Esophagus muscularis mucosa (tissue), 4 donors: ENCODE data around the gene FGFBP1. TPM values are rescaled to one million over a fixed set of nuclear protein-coding genes. Genes with fewer than 3 reads are reported as not detected.

Source experiments
- DNase-seq: peaks from one replicate; pipeline ENCODE4 v3.0.0-alpha.2; 2017; ENCODE audit errors: extremely low spot score
- H3K27ac ChIP-seq, 4 donors: fragments of 200-600 bp; sonication (generic); replicated peaks in 1 of 4; 1 replicate in 3 of 4; 2 replicates in 1 of 4; pipeline ENCODE4 v1.5.1; 2016 to 2019; ENCODE audit warnings: mild to moderate bottlenecking in 1 of 4
- H3K27me3 ChIP-seq, 4 donors: fragments of 200-600 bp; sonication (generic); one replicate each; pipeline versions ENCODE4 v1.5.1 to v1.6.0; 2016 to 2019
- H3K36me3 ChIP-seq, 4 donors: fragments of 200-600 bp; sonication (generic); one replicate each; pipeline ENCODE4 v1.5.1; 2016 to 2019
- H3K4me1 ChIP-seq, 4 donors: fragments of 200-600 bp; sonication (generic); one replicate each; pipeline ENCODE4 v1.5.1; 2016 to 2019
- H3K4me3 ChIP-seq, 4 donors: fragments of 200-600 bp; sonication (generic); 1 replicate in 2 of 4; 2 replicates in 2 of 4; pipeline ENCODE4 v1.5.1; 2016 to 2019; ENCODE audit warnings: mild to moderate bottlenecking in 4 of 4, moderate library complexity in 1 of 4
- H3K9me3 ChIP-seq, 4 donors: fragments of 200-600 bp; sonication (generic); 1 replicate in 3 of 4; 2 replicates in 1 of 4; pipeline ENCODE4 v1.5.1; 2016 to 2019
- CTCF ChIP-seq, 3 experiments: fragments of 200-600 bp in 2 of 3; fragments of 450-650 bp in 1 of 3; sonication (generic) in 2 of 3; IDR thresholded peaks; one replicate each; pipeline ENCODE4 v1.5.1; 2017 to 2019; ENCODE audit warnings: antibody characterized with exemption in 3 of 3, mild to moderate bottlenecking in 2 of 3, moderate library complexity in 1 of 3
- EP300 ChIP-seq: sonication (generic); formaldehyde crosslinking; IDR thresholded peaks from one replicate; pipeline ENCODE4 v1.6.1; 2017; ENCODE audit warnings: antibody characterized with exemption
- POLR2A ChIP-seq: fragments of 450-650 bp; IDR thresholded peaks from one replicate; pipeline ENCODE4 v1.6.1; 2017; ENCODE audit warnings: antibody characterized with exemption, moderate library complexity, mild to moderate bottlenecking, low read depth
- POLR2AphosphoS5 ChIP-seq, 2 donors: sonication (generic); formaldehyde crosslinking; IDR thresholded peaks; one replicate each; pipeline ENCODE4 v1.6.1; 2017; ENCODE audit warnings: antibody characterized with exemption in 2 of 2
- WGBS: methylation state at CpG from one replicate; pipeline ENCODE4 v1.1.5; 2018; 5-methylcytosine and 5-hydroxymethylcytosine counted together
- intact Hi-C: fragments of 100-400 bp; cut with DNase I; formaldehyde crosslinking; loops from one replicate; pipeline ENCODE4 v1.15.1; 2023
- total RNA-seq, 4 donors: library from RNA; depleted of rRNA; stranded (reverse); fragments of >200 nt; gene quantifications; one replicate each; pipeline versions ENCODE4 v1.1.0 to v1.2.1, GENCODE V29; 2016

The FGFBP1 gene
- total RNA-seq, 4 donors from 2014 or later, result 0.33 to 0.92 (median 0.52) TPM; not detected in 1

- TF ChIP-seq CTCF (IDR thresholded peaks at IDR 0.05) (no peak), POLR2A (no peak)
- no peaks in the 10 kb centered on the region for H3K9me3 ChIP-seq
- DNase-seq, result no peak
- H3K36me3 ChIP-seq, result peaks cover 0 to 14% (median 0%) of the 10 kb centered on the region in 4 donors
- WGBS, result 93% methylated on average over 8 of the region's 8 CpGs
- intact Hi-C loops, result no loop called here
- H3K4me1 ChIP-seq, result no peaks in the 10 kb centered on the region
- no peak overlapping the region for H3K4me3 ChIP-seq
- no peaks in the 10 kb centered on the region for H3K27me3 ChIP-seq
- H3K27ac ChIP-seq, result no peak overlapping the region
These were observed 44.4 kb upstream of the FGFBP1 start for GRCh38 chr4:15982842-15983524.

GRCh38 chr4:15976456-15977447 is 38.2 kb upstream of the FGFBP1 start:
- Histone ChIP-seq H3K27ac (no peak overlapping the region), H3K4me1 (no peaks in the 10 kb centered on the region), H3K36me3 (no peaks in the 10 kb centered on the region), H3K9me3 (no peaks in the 10 kb centered on the region), H3K27me3 (no peaks in the 10 kb centered on the region), H3K4me3 (no peak overlapping the region)
- DNase-seq, result no peak
- TF ChIP-seq POLR2A, result no peak
- no peak for TF ChIP-seq EP300
- TF ChIP-seq POLR2AphosphoS5 (IDR thresholded peaks at IDR 0.05), result no peak
- no peak for TF ChIP-seq CTCF (IDR thresholded peaks at IDR 0.05)
- intact Hi-C loops, result no loop called here
- WGBS, result 79% methylated on average over 4 of the region's 7 CpGs

GRCh38 chr4:15971068-15971801 is 32.7 kb upstream of the FGFBP1 start:
- H3K27me3 ChIP-seq, result no peaks in the 10 kb centered on the region
- H3K4me3 ChIP-seq, result no peak overlapping the region
- 83% methylated on average over 9 of the region's 9 CpGs for WGBS
- peaks cover 0 to 5% (median under 1%) of the 10 kb centered on the region in 4 donors for H3K9me3 ChIP-seq
- intact Hi-C loops, result no loop called here
- H3K27ac ChIP-seq, result no peak overlapping the region
- H3K4me1 ChIP-seq, result no peaks in the 10 kb centered on the region
- TF ChIP-seq POLR2A (no peak), EP300 (no peak), CTCF (IDR thresholded peaks at IDR 0.05) (no peak)
- no peaks in the 10 kb centered on the region for H3K36me3 ChIP-seq
- no peak for DNase-seq

- Histone ChIP-seq H3K4me1 (no peaks in the 10 kb centered on the region), H3K36me3 (no peaks in the 10 kb centered on the region), H3K9me3 (peaks cover 0 to 8% (median 3%) of the 10 kb centered on the region in 4 donors), H3K4me3 (no peak overlapping the region), H3K27ac (no peak overlapping the region), H3K27me3 (no peaks in the 10 kb centered on the region)
- TF ChIP-seq POLR2AphosphoS5 (IDR thresholded peaks at IDR 0.05) (no peak), EP300 (no peak), CTCF (IDR thresholded peaks at IDR 0.05) (no peak), POLR2A (no peak)
- DNase-seq, result no peak
- WGBS, result 87% methylated on average over 11 of the region's 11 CpGs
- intact Hi-C loops, result no loop called here
These were observed 30.2 kb upstream of the FGFBP1 start for GRCh38 chr4:15968551-15969300.
